ENCODE results near the gene NEBL.
"Not testable (repeated sequence)": the region's sequence is repeated elsewhere in the genome, so short reads cannot be mapped to it uniquely, and the experiment has no call there.

Gene NEBL, protein sequence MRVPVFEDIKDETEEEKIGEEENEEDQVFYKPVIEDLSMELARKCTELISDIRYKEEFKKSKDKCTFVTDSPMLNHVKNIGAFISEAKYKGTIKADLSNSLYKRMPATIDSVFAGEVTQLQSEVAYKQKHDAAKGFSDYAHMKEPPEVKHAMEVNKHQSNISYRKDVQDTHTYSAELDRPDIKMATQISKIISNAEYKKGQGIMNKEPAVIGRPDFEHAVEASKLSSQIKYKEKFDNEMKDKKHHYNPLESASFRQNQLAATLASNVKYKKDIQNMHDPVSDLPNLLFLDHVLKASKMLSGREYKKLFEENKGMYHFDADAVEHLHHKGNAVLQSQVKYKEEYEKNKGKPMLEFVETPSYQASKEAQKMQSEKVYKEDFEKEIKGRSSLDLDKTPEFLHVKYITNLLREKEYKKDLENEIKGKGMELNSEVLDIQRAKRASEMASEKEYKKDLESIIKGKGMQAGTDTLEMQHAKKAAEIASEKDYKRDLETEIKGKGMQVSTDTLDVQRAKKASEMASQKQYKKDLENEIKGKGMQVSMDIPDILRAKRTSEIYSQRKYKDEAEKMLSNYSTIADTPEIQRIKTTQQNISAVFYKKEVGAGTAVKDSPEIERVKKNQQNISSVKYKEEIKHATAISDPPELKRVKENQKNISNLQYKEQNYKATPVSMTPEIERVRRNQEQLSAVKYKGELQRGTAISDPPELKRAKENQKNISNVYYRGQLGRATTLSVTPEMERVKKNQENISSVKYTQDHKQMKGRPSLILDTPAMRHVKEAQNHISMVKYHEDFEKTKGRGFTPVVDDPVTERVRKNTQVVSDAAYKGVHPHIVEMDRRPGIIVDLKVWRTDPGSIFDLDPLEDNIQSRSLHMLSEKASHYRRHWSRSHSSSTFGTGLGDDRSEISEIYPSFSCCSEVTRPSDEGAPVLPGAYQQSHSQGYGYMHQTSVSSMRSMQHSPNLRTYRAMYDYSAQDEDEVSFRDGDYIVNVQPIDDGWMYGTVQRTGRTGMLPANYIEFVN

DNA sequence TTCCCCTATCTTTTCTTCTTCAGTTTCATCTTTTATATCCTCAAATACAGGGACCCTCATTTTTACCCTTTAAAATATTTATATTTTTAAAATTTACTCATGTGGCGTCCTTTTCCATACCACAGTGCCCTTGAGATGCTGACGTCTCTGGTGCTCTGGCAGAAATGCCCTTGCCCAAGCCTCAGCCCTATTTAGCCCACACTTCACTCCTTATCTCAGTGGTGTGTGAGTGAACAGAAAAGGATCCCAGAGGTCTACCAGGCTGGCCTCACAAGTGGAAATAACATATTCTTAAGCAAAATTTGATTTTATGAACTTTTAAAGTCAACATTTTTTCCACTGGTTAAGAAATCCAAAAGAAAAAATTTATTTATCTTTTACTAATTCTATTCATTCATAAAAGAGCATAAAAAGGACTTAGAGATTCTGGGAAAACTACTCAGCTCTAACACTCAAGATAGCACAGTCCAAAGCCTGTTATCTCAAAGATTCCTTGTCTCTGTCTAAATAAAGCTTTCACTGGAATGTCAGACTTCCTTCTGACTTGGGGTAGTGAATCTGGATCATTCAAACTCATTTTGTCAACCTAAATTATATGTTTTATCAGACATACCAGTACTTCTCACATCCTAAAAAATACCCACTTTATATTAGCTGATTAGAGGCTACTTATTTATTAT lies at the start of gene NEBL:
Gene NEBL, minus strand, starts transcription at position 166 of the 680 bp plus-strand sequence. Its CDS starts 106 bp downstream, at position 60.
- no peak for DNase-seq (ENCODE audit: low spot score)

DNA sequence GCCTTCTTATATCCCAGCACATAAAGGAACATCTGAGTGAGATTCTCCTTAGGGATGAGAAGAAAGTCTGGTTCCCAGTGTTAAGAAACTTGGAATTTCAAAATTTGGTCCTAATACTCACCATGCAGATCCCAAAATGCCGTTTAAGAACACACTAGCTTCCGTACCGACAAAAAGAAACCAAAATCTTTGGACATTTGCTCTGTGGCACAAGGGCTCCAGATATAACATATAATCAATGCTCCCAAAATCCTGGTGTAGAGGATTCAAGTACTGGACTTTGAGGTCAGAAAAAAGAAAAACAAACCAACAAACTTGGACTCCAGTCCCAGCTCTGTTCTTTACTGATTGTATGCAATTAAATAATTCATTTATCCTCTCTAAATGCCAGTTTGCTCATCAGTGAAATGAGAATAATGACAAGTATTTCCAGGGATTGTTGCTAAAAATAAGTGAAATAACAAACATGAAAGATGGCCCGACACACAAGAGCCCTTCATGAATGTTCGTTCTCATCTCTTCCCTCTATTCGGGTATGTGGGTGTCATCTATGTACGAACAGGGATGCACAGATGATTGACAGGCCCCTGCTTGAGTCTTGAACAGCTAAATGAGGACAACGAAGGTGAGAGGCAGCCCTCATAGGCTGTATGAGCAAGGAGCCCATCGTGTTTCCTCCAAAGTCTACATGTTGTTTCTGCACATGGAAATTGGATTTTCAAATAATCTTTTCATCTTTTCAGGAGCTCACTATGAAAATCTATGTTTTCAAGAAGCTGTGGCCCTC lies 48.6 kb upstream of the NEBL start:
- DNase-seq (ENCODE audit: low spot score): no peak

DNA sequence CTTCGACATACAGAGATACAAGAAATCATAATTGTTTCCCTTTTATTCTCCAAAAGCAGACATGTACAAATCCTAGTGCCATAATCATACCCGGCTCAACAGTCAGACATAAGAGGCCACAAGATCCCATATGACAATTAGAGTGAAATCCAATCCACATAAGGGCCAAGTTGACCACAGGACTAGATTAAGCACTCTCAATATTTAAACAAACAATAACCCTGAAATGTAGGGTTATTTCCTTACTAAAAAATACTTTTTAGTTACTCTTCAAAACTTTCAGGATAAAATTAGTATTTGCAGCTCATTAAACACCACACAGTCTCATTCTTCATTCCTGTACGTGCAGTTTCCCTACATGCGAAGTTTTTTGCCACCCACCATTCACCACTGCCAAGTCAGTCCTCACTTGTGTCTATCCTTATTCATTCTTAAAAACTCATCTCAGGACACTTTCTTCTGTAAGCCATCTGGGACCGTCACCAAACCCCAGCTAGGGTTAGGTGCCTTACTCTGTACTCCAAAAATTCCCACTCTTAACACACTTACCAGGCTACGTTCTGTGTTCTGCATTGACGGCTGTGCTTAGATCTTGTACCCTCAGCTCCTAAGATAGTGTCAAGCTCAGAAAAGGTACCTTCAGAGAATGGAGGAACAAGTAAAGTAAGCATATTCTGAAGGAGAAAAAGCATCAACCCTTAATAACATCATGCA lies 47.8 kb upstream of the NEBL start:
- DNase-seq (ENCODE audit: low spot score): no peak

DNA sequence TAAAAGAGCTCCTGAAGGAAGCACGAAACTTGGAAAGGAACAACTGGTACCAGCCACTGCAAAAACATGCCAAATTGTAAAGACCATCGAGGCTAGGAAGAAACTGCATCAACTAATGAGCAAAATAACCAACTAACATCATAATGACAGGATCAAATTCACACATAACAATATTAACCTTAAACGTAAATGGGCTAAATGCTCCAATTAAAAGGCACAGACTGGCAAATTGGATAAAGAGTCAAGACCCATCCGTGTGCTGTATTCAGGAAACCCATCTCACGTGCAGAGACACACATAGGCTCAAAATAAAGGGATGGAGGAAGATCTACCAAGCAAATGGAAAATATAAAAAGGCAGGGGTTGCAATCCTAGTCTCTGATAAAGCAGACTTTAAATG lies 42.3 kb upstream of the NEBL start:
- DNase-seq (ENCODE audit: low spot score): not testable (repeated sequence)

DNA sequence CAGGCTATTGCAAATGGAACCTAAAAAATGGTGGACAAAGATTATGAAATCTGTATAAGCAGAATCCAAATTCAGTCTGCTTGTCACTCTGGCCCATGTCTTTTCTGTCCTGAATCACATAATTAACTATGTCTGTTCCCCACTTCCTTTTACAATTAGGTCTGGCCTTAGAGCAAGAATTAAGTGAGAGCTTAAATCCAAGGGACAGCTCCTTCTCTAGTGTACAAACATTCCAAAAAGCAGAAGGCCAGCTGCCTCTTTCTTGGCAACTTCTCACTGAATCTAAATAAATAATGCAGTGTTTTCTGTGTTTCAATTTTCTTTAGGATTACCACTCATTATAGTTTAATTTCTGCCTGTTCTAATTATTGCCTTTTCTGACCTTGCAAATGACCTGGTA lies 39.3 kb upstream of the NEBL start:
- DNase-seq (ENCODE audit: low spot score): no peak

DNA sequence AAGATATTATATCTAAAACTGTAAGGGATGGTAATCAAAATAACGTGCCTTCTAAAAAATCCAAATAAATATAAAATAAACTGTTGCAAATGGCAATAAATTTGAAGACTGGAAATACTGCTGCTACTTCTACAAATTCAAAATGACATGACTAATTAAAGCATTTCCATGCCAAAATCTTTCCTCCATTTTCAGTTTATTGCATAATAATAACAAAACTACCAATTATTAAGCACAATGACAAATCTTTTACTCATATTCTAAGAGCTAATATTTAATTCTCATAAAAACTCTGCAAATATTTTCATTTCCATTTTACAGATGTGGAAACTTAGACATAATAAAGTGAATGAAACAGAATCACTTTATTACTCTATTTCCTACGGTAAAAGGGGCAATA lies 38.8 kb upstream of the NEBL start:
- no peak for DNase-seq (ENCODE audit: low spot score)

DNA sequence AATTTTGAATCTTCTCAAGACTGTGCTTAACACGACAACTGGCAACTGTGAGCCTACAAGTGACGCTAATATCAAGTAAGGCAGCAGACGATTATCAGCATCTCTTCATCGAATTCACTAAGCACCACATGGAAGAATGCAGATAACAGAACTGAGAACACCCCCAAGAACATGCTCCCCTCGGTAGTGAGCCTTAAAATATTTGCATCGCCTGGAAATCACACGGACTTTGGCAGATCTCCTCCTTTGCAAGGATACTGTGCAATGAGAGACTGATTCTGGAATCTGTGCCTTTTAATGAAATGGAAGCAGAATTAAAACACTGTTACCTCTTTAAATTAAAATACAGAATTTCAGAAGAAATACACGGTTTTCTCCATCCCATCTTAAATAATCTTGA lies 38.2 kb upstream of the NEBL start:
- DNase-seq (ENCODE audit: low spot score): no peak

DNA sequence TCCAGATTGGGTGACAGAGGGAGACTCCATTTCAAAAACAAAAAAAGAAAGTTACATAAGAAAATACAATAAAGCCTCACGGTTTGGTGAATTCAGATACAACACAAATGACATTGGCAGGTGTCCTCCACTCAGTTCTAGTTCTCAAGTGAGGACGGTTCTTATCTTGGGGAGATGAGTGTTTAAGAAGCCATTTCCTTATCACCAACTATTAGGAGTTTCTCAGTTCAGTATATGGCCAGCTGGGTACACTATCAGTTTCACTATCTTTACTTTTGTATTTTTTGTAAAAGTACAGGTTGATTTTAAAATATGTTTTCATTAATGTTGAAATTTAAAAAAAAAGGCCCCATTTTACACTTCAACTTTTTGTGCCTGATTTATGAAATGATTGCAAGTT lies 36.6 kb upstream of the NEBL start:
- DNase-seq (ENCODE audit: low spot score): no peak

DNA sequence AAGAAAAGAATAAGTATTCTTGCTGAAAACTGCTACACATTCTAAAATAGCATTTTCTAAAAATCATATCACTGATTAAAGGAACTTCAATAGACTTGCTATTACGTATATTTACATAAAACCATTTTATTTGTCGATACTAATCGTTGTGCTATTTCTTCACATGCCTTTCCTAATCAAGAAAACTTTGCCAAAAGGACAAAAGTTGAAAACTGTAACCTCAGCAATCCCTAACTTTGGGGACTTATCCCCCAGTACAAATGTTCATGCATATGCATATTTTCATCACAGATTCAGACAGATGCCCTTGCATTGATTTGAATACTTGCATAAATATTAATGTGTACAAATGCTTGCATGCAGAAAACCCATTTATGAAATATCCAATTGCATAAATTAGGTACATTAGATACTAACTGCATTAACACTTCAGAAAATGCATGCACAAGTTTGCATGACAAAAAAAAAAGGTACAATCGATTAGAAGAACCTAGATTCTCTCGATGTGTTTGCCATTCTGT lies 35.6 kb upstream of the NEBL start:
- DNase-seq (ENCODE audit: low spot score): no peak

DNA sequence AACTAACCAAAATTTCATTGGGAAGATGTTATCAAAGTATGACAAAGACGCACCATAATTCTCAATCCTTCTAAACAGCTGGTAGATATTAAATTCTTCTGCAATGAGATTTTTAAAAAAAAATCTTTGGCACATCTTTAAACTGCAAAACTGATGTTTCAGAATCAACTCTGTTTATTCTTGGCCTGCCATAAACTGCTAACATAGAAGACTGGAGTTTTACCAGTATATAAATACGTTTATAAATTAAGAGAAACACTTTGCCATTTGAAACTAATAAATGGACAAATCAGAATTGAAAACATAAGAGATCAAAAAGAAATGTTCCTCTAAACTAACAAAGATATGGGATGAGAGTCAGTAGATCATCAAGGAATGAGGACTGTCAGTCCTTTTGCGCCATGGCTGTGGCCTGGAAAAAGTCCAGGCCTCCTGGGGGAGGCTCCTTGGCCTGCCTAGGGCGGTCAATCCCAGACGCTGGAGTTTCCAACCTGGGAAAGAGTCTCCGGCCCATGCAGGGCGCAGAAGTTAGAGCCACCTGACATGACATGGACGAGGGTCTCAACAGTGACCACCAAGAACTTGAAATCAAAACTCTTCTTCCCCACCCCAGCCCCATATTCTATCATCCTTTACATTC lies 34.2 kb upstream of the NEBL start:
- DNase-seq (ENCODE audit: low spot score): no peak

DNA sequence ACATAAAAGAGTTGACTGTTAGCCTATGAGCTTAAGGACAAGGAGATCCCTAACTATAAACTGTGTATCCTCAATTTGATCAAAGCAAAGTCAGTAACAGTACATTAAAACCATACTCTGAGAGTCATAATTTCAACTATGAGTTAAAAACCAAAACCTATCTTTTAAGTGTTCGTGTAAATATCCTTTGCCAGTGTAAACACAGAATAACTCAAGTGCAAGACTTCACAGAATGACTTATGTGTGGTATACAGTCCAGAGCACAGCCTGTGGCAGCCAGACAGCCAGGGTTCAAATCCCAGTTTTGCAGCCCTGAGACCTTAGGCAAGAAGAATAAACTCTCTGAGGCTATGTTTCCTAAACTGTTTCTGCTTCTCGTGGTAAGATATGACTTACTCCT lies 30.3 kb upstream of the NEBL start:
- no peak for DNase-seq (ENCODE audit: low spot score)

DNA sequence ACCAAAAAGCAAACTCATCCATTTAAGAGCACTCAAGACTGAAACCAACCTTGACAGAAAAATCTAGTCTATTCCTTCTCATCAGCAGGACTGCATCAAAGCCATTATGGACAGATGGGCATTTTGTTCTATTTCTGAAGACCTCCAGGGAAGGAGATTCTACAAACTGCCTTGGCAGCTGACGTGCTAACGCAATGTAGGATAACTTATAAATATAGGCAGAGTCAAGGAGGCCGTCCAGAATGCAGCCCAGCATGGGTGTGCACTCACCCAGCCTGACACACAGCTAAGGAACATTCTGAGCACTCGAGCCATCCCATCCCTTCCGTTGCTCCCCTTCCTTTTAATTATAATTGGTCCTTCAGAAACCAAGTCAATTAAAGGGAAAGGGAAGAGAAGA lies 25.3 kb upstream of the NEBL start:
- no peak for DNase-seq (ENCODE audit: low spot score)

DNA sequence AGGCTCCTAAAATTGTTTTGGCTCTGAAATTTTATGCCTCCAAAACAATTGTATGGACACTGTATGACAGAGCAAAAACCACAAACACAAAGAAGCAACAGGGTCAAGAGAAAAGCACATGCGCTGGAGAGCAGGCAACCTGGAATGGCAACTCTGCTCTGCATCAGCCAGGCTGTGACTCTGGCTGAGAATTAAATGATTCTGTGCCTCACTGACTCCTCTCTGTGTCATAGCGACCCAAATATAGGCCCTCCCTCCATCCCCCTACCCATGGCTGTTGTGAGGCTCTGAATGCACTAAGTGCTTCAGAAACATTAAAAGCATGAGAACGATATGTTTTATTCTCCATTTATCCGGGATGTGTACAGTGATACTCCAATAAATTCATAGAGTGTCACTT lies 24.9 kb upstream of the NEBL start:
- no peak for DNase-seq (ENCODE audit: low spot score)

DNA sequence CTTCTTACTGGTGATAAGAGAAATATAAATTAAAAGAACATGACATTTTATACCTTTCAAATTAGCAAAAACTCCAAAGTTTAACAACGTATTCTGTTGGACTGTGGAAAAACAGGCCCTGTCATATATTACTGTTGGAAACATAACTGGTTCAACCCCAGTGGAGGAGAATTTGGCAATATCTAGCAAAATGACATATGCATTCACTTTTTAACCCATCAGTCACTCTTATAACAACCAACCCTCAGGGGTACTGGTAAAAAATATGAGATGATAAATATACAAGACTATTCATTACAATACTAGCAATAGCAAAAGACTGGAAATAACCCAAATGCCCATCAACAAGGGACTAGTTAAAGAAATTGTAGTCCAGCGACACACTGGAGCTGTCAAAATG lies 22.9 kb upstream of the NEBL start:
- DNase-seq (ENCODE audit: low spot score): no peak

DNA sequence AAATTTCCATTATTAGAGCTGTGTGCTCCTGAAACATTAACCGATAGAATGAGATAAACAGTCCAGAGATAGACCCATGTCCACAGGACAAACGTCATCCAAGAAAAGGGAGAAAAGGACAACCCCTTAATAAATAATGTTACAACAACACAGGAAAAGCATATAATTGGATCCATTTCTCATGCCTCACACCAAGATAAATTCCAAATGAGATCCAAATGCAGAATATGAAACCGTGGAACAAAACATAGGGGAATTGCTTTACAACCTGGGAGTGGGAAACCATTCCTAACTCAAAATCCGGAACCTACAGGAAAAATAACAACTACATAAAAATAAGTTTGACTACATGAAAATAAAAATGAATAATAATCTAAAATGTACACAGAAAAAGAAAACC lies 22.4 kb upstream of the NEBL start:
- DNase-seq (ENCODE audit: low spot score): no peak

DNA sequence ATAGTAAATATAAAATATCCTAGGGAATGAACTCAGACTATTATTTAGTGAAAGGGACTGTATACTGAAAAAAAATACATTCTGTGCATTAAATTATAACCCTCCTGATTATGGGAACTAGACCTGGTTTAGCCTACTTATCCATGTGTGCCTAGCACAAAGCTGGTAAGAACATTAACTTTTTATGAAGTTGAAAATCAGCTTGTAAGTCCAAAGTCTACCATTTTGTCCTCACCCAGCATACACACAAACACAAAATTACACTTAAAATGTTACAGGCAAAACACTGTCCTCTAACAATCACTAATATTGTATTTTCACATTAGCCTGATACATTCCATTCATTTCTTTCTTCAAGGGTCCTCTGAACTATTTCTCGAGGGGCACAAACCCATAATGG lies 19.9 kb upstream of the NEBL start:
- no peak for DNase-seq (ENCODE audit: low spot score)

DNA sequence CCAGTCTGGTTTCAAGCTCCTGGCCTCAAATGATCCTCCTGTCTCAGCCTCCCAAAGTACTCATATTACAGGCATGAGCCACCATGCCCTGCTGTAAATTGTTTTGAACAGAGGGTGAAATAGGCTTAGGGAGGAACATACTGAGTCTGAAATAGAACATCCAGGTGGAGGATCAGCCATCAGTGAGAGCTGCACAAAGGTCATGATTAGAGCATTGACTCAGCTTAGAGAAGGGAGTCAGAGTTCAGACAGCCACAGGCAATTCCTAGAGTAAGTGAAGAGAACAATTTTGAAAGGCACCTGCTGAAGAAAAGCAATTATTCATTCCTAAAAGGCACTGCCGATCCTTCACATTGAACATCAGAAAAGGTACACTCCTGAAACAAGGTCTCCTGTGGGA lies 15.9 kb upstream of the NEBL start:
- DNase-seq (ENCODE audit: low spot score): no peak

DNA sequence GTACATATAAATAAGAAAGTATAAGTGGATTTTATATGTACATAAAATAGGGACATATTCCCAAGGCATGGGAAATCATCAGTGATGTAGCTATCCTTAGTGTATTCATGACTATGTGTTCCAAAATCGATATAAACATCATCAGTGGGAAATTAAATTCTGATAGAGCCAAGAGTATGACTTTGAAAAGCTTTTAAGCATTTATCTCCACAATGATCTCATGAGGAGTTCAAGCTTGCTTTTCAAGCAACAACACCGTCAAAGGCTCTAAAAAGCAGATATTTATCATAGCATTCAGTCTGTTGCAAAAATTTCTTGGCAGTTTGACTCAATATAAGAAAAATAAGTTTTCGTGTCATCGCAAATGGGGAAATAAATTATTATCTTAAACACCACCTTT lies 14.5 kb upstream of the NEBL start:
- no peak for DNase-seq (ENCODE audit: low spot score)

DNA sequence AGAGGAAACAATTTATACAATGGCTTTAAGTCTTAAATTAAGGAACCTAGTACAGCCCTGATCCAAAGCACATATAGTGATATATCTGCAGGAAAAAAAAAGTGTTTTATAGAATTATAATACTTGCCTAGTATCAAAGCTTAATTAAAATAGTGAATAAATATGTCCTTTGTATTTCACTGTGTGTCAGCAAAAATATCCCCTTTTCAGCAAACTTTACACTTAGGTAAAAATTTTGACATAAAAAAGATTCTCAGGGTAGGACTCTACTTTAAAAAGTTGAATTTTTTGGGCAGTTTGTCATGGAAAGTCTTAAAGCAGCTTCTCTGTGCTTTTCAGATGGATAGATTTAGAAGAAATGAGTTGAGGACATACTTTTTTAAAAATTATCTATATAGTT lies 12.7 kb upstream of the NEBL start:
- DNase-seq (ENCODE audit: low spot score): no peak

DNA sequence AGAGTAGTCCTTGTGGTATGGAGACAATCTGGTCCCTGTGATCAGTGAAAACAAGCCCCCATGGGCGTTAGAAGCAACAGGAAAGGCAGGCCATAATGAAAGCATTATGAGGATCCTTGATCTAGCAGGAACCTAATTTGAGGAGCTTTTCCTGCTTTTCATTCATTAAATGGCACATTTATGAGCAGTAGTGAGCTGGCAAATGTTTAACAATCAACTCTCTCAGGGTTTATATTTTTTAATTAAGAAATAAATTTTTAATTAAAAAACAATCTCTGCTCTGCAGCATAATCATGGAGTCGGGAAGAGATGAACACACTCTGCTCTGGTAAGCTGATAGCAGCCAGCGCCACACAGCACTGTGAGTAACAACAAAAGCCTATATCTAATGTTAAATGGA lies 11.3 kb upstream of the NEBL start:
- DNase-seq (ENCODE audit: low spot score): no peak
